Measurements from ENCODE around the gene TMED10. TPM values are rescaled to one million over a fixed set of nuclear protein-coding genes. Genes with fewer than 3 reads are reported as not detected.

The TMED10 gene
- total RNA-seq, 1 donor from 2014 or later = 303 TPM

DNA sequence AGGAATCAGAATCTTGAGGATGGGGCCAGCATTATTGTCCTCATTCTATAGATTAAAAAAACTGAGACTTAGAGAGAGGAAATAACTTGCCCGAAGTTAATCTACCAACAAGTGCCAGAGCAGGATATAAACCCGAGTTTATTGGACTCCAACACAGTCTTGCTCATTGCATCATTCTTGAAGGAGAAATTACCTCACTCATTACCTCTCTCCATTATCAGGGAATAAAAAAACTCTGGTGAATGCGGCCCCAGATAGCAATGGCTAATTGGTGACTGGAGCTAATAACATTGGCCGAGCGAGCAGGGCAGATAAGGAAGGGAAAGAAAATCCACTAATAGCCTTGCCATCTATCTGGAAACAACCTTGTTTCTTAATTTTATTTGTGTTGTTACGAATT lies 24.7 kb upstream of the TMED10 start:
- ATAC-seq = no peak
- peak overlapping the region; percentile 5 for H3K27ac ChIP-seq

DNA sequence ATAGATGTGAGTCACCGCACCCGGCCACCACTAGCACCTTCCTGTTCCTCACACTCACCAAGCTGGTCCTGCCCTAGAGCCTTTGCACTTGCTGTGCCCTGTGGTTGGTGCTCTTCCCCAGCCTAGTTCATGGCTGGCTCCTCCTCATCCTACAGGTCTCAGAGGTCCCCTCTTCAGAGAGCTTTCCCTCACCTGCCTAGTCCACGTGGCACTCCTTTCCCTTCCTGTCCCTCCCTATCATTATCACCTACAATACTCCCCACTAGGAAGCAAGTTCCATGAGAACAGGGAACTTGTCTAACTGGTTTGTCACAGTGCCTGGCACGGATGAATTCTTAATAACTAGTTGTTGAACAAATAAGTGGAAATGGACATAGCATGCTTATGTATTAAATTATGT lies 24.0 kb upstream of the TMED10 start:
- H3K27me3 ChIP-seq = no peaks in the 10 kb centered on the region
- DNase-seq (peak; percentile 71), ATAC-seq (peak; percentile 82)
- H3K9me3 ChIP-seq = no peaks in the 10 kb centered on the region
- H3K4me3 ChIP-seq = no peak overlapping the region
- intact Hi-C loops (cut with DNase I) = no loop called here
- TF ChIP-seq, protein P1, sequence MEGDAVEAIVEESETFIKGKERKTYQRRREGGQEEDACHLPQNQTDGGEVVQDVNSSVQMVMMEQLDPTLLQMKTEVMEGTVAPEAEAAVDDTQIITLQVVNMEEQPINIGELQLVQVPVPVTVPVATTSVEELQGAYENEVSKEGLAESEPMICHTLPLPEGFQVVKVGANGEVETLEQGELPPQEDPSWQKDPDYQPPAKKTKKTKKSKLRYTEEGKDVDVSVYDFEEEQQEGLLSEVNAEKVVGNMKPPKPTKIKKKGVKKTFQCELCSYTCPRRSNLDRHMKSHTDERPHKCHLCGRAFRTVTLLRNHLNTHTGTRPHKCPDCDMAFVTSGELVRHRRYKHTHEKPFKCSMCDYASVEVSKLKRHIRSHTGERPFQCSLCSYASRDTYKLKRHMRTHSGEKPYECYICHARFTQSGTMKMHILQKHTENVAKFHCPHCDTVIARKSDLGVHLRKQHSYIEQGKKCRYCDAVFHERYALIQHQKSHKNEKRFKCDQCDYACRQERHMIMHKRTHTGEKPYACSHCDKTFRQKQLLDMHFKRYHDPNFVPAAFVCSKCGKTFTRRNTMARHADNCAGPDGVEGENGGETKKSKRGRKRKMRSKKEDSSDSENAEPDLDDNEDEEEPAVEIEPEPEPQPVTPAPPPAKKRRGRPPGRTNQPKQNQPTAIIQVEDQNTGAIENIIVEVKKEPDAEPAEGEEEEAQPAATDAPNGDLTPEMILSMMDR (IDR thresholded peaks at IDR 0.05) = no peak
- peak overlapping the region; percentile 36 for H3K27ac ChIP-seq
- H3K4me1 ChIP-seq = peaks cover 18% of the 10 kb centered on the region
- no peaks in the 10 kb centered on the region for H3K36me3 ChIP-seq

More for the DNA sequence above, 24.7 kb upstream of the TMED10 start:
- Histone ChIP-seq H3K27me3 (no peaks in the 10 kb centered on the region), H3K36me3 (no peaks in the 10 kb centered on the region), H3K4me3 (no peak overlapping the region), H3K9me3 (no peaks in the 10 kb centered on the region), H3K4me1 (peaks cover 18% of the 10 kb centered on the region)
- TF ChIP-seq, protein P1 (IDR thresholded peaks at IDR 0.05) = no peak
- intact Hi-C loops (cut with DNase I) = no loop called here
- no peak for DNase-seq

DNA sequence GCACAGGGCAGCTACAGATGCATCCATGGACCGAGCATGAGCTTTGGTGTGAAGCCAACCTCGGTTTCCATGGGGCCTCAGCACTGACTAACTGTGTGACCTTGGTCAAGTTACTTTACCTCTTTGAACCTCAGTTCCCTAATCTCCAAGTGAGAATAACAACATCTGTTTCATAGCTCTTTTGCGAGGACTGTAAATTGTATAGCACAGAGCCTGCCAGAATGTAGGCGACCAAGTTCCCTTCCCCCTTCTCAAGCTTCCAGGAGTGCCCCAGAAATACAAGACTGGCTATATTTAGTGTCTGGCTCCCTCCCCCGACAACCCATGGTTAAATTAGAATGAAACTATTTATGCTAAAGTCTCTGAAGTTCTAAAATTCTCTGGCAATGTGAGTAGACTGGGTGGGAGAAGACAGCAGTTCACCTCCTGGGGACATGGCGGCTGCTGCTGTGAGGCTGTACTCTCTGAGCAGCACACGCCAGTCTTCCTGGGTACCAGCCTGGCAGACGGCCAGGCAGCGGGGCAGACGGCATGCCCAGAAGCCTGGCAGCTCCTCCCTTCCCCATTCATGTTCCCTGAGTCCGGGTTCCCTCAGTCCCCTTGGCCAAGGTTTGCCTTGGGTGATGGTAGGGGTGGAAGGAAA lies 22.0 kb upstream of the TMED10 start:
- no peaks in the 10 kb centered on the region for H3K27me3 ChIP-seq
- H3K9me3 ChIP-seq = no peaks in the 10 kb centered on the region
- H3K4me3 ChIP-seq = no peak overlapping the region
- ATAC-seq = no peak
- no peak overlapping the region for H3K27ac ChIP-seq
- H3K4me1 ChIP-seq = peaks cover 18% of the 10 kb centered on the region
- intact Hi-C loops (cut with DNase I) = no loop called here
- TF ChIP-seq, protein P1 (IDR thresholded peaks at IDR 0.05) = no peak
- no peak for DNase-seq
- H3K36me3 ChIP-seq = no peaks in the 10 kb centered on the region

DNA sequence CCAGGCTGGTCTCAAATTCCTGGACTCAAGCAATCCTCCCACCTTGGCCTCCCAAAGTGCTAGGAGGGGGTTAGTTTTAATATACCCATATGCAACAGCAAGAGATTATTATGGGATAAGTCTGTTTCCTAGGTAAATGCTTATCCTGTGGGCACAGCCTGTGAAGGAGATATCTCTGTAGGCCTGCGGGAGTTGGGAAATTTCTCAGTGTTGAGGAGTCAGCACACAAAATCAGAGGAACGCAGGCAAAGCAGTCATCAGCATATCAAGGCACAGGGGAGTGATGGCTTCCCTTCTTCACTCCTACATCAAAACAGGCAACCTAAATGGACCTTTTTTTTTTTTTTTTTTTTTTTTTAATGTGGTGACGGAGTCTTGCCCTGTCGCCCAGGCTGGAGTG lies 20.9 kb upstream of the TMED10 start:
- Histone ChIP-seq H3K9me3 (no peaks in the 10 kb centered on the region), H3K36me3 (no peaks in the 10 kb centered on the region), H3K4me3 (no peak overlapping the region), H3K4me1 (peaks cover 18% of the 10 kb centered on the region), H3K27ac (no peak overlapping the region), H3K27me3 (no peaks in the 10 kb centered on the region)
- DNase-seq = no peak
- no peak for ATAC-seq
- TF ChIP-seq, protein P1 (IDR thresholded peaks at IDR 0.05) = no peak
- intact Hi-C loops (cut with DNase I) = no loop called here

DNA sequence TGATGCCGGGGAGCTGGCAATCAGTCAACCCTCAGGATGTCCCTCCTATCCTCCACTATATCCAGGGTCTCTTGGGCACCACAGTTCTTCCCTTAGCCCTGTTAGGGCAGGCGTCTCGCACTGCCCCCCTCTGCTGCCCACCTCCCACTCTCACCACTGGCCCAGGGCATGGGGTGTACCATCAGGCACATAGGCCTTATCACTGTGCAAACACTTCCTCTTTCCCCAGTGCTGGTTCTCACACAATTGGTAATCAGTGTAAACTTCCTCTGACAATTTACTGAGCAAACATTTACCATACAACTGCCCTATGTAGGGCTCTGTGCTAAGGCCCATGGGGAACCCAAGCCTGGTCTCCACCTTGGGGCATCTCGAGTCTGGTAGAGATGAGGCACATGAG lies 20.1 kb upstream of the TMED10 start:
- ATAC-seq = peak; percentile 82
- TF ChIP-seq, protein P1 (IDR thresholded peaks at IDR 0.05) = no peak
- H3K27ac ChIP-seq = no peak overlapping the region

DNA sequence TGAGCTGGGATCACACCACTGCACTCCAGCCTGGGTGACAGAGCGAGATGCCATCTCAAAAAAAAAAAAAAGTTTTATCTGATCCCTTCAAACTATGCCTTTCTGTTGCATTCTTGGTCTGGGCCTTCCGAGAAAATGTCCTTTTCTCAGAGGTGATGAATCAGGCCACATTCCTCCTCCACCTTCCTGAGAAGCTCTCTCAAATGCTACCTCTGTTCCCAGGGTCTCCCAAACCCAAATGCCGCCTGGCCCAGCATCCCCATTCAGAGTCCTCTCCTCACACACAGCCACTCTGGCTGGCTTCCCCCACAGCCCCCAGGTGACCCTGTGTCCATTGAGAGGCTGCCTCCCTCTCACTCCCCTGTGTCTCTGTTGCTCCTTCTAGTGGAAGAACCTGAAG lies 19.7 kb upstream of the TMED10 start:
- ATAC-seq (no peak), DNase-seq (no peak)
- Histone ChIP-seq H3K4me1 (peaks cover 18% of the 10 kb centered on the region), H3K4me3 (no peak overlapping the region), H3K36me3 (no peaks in the 10 kb centered on the region), H3K27ac (no peak overlapping the region), H3K9me3 (no peaks in the 10 kb centered on the region), H3K27me3 (no peaks in the 10 kb centered on the region)
- TF ChIP-seq, protein P1 (IDR thresholded peaks at IDR 0.05) = no peak
- intact Hi-C loops (cut with DNase I) = no loop called here

More for the DNA sequence above, 20.1 kb upstream of the TMED10 start:
- H3K9me3 ChIP-seq = no peaks in the 10 kb centered on the region
- DNase-seq = peak; percentile 71
- no peak overlapping the region for H3K4me3 ChIP-seq
- H3K27me3 ChIP-seq = no peaks in the 10 kb centered on the region
- H3K36me3 ChIP-seq = no peaks in the 10 kb centered on the region
- intact Hi-C loops (cut with DNase I) = no loop called here
- H3K4me1 ChIP-seq = peaks cover 18% of the 10 kb centered on the region

Data from upper lobe of right lung (tissue), 1 donor.